ENCODE measurements around the gene FAM107B. TPM values are rescaled to one million over a fixed set of nuclear protein-coding genes. Genes with fewer than 3 reads are reported as not detected.

The FAM107B gene
- total and polyA plus RNA-seq, 2 donors (not counting 3 experiments of a cell fraction or from before 2014, with no cell fraction given): 39.2 to 176 TPM

GRCh38 chr10:14476641-14477407 is 297.9 kb downstream of the FAM107B start:
- TF ChIP-seq JUN (IDR thresholded peaks at IDR 0.05; ENCODE audit: borderline replicate concordance, insufficient read depth, insufficient read length, low read depth) (no peak), FOS (IDR thresholded peaks at IDR 0.05; ENCODE audit: borderline replicate concordance, insufficient read depth, low read length) (no peak), EZH2 (IDR thresholded peaks at IDR 0.05; ENCODE audit: borderline replicate concordance, low read depth, low read length, severe bottlenecking) (no peak), POLR2AphosphoS5 (IDR thresholded peaks at IDR 0.05; ENCODE audit: insufficient read depth, low read depth, low read length) (no peak), MAX (IDR thresholded peaks at IDR 0.05; ENCODE audit: insufficient read depth, insufficient read length) (no peak), MYC (IDR thresholded peaks at IDR 0.05; ENCODE audit: low read depth, low read length) (no peak), POLR2A (IDR thresholded peaks at IDR 0.05; ENCODE audit: low read depth, low read length) (no peak), GATA2 (IDR thresholded peaks at IDR 0.05; ENCODE audit: insufficient read depth, insufficient read length, low read depth, low read length) (no peak)
- TF ChIP-seq, protein P1, sequence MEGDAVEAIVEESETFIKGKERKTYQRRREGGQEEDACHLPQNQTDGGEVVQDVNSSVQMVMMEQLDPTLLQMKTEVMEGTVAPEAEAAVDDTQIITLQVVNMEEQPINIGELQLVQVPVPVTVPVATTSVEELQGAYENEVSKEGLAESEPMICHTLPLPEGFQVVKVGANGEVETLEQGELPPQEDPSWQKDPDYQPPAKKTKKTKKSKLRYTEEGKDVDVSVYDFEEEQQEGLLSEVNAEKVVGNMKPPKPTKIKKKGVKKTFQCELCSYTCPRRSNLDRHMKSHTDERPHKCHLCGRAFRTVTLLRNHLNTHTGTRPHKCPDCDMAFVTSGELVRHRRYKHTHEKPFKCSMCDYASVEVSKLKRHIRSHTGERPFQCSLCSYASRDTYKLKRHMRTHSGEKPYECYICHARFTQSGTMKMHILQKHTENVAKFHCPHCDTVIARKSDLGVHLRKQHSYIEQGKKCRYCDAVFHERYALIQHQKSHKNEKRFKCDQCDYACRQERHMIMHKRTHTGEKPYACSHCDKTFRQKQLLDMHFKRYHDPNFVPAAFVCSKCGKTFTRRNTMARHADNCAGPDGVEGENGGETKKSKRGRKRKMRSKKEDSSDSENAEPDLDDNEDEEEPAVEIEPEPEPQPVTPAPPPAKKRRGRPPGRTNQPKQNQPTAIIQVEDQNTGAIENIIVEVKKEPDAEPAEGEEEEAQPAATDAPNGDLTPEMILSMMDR (IDR thresholded peaks at IDR 0.05; ENCODE audit: extremely low read depth in 1 of 2, insufficient read depth in 1 of 2, low read depth in 1 of 2, low read length in 2 of 2): no peak
- Histone ChIP-seq H3K4me1 (ENCODE audit: control insufficient read depth, extremely low read depth, insufficient read depth, low read length) (no peaks in the 10 kb centered on the region), H3K9ac (replicated peaks; ENCODE audit: extremely low read depth, insufficient read depth, low read length) (no peak overlapping the region), H3K9me1 (replicated peaks; ENCODE audit: control insufficient read depth, extremely low read depth, insufficient read depth, low read length) (no peaks in the 10 kb centered on the region), H3K36me3 (ENCODE audit: control insufficient read depth in 2 of 2, extremely low read depth in 1 of 2, insufficient read depth in 2 of 2, low read length in 2 of 2) (no peaks in the 10 kb centered on the region), H3K27ac (ENCODE audit: insufficient read depth, low read depth, low read length) (no peak overlapping the region), H3K27me3 (ENCODE audit: control insufficient read depth in 2 of 2, insufficient read depth in 2 of 2, low read length in 2 of 2) (peaks cover 7 to 15% of the 10 kb centered on the region in 2 experiments), H3K9me3 (replicated peaks; ENCODE audit: control insufficient read depth, insufficient read depth, low read length) (no peaks in the 10 kb centered on the region), H3K79me2 (ENCODE audit: control insufficient read depth, insufficient read depth, low read length) (no peaks in the 10 kb centered on the region), H3K4me2 (ENCODE audit: insufficient read depth, low read length) (no peak overlapping the region), H3K4me3 (replicated peaks in 1 of 3; ENCODE audit: insufficient read depth in 1 of 3, low read depth in 1 of 3, low read length in 3 of 3) (no peak overlapping the region), H2AFZ (ENCODE audit: low read depth, low read length) (no peak overlapping the region), H4K20me1 (replicated peaks; ENCODE audit: control insufficient read depth, extremely low read depth, insufficient read depth, low read length) (no peaks in the 10 kb centered on the region)
- ChIA-PET POLR2A (no interaction called here), CTCF (interaction anchor here (1.7 to 6.7 kb wide), 4 partner anchors 11 to 861 kb away, joined by 4 to 121 read pairs (median 8); no protein-coding TSS in a partner anchor)
- FAIRE-seq: no peak
- dilution Hi-C loops (cut with MboI; ENCODE audit: extremely low pct_ligation_motif_present, low sequenced_read_pairs): no loop called here
- intact Hi-C loops (cut with micrococcal nuclease): loop anchor here (5.0 to 10.0 kb wide), 3 partner anchors 172 to 862 kb away; no protein-coding TSS in a partner anchor
- DNase-seq (ENCODE audit: low read depth, low spot score): no peak
- no TSS peak for BruUV-seq (replicated peaks)

Measured in endothelial cell of umbilical vein (primary cell).